H9 (cell line): ENCODE measurements around the gene C4orf33. TPM values are rescaled to one million over a fixed set of nuclear protein-coding genes. Genes with fewer than 3 reads are reported as not detected.

Source experiments
- DNase-seq: peaks from one replicate; pipeline ENCODE4 v3.0.0-alpha.2; 2017
- H2AFZ ChIP-seq: one replicate; pipeline ENCODE4 v1.6.1; 2013; ENCODE audit warnings: mild to moderate bottlenecking, low read length, control low read depth, moderate library complexity
- H2AK5ac ChIP-seq: 2 replicates; pipeline ENCODE4 v1.6.1; 2013; ENCODE audit warnings: low read length, control low read depth, mixed read lengths; ENCODE audit not compliant: insufficient read length
- H2BK120ac ChIP-seq: one replicate; pipeline ENCODE4 v1.6.1; 2013; ENCODE audit warnings: low read depth, mild to moderate bottlenecking, low read length, control low read depth, inconsistent platforms; ENCODE audit not compliant: poor library complexity, severe bottlenecking
- H2BK12ac ChIP-seq: 2 replicates; pipeline ENCODE4 v1.6.1; 2013; ENCODE audit warnings: low read length, control low read depth, mixed read lengths, low read depth; ENCODE audit not compliant: insufficient read length
- H2BK15ac ChIP-seq: 2 replicates; pipeline ENCODE4 v1.6.1; 2013; ENCODE audit warnings: low read depth, low read length, control low read depth
- H2BK20ac ChIP-seq: one replicate; pipeline ENCODE4 v1.6.1; 2013; ENCODE audit warnings: low read depth, mild to moderate bottlenecking, low read length, control low read depth, inconsistent platforms; ENCODE audit not compliant: poor library complexity, severe bottlenecking
- H2BK5ac ChIP-seq: 2 replicates; pipeline ENCODE4 v1.6.1; 2013; ENCODE audit warnings: low read length, control low read depth, mixed read lengths; ENCODE audit not compliant: insufficient read length
- H3K14ac ChIP-seq: 2 replicates; pipeline ENCODE4 v1.6.1; 2013; ENCODE audit warnings: low read length, control low read depth; ENCODE audit not compliant: insufficient read depth
- H3K18ac ChIP-seq: 2 replicates; pipeline ENCODE4 v1.6.1; 2013; ENCODE audit warnings: low read depth, mild to moderate bottlenecking, mixed read lengths, low read length, control low read depth; ENCODE audit not compliant: insufficient read length
- H3K23ac ChIP-seq: 2 replicates; pipeline ENCODE4 v1.6.1; 2013; ENCODE audit warnings: low read length, control low read depth, mixed read lengths, low read depth; ENCODE audit not compliant: insufficient read length
- H3K23me2 ChIP-seq: 2 replicates; pipeline ENCODE4 v1.6.1; 2013; ENCODE audit warnings: low read depth, mild to moderate bottlenecking, mixed read lengths, low read length, control low read depth; ENCODE audit not compliant: insufficient read length, poor library complexity, severe bottlenecking
- H3K27ac ChIP-seq: 2 replicates; pipeline ENCODE4 v1.5.1; 2013; ENCODE audit warnings: low read length, control low read depth, mixed read lengths, low read depth; ENCODE audit not compliant: insufficient read length
- H3K27me3 ChIP-seq: 2 replicates; pipeline ENCODE4 v1.6.1; 2013; ENCODE audit warnings: low read length, control low read depth, inconsistent platforms; ENCODE audit not compliant: insufficient read depth
- H3K4ac ChIP-seq: 2 replicates; pipeline ENCODE4 v1.6.1; 2013; ENCODE audit warnings: low read depth, mild to moderate bottlenecking, control low read depth, inconsistent platforms, low read length, moderate library complexity
- H3K4me1 ChIP-seq: 2 replicates; pipeline ENCODE4 v1.6.1; 2013; ENCODE audit warnings: low read length, control low read depth, inconsistent platforms; ENCODE audit not compliant: insufficient read depth
- H3K4me2 ChIP-seq: 2 replicates; pipeline ENCODE4 v1.6.1; 2013; ENCODE audit warnings: low read length, control low read depth, mixed read lengths; ENCODE audit not compliant: insufficient read length, insufficient read depth
- H3K56ac ChIP-seq: 2 replicates; pipeline ENCODE4 v1.6.1; 2013; ENCODE audit warnings: low read depth, mild to moderate bottlenecking, mixed read lengths, low read length, control low read depth; ENCODE audit not compliant: insufficient read length
- H3K79me1 ChIP-seq: 2 replicates; pipeline ENCODE4 v1.6.1; 2013; ENCODE audit warnings: low read depth, mild to moderate bottlenecking, moderate library complexity, low read length, control low read depth, inconsistent platforms; ENCODE audit not compliant: insufficient read depth, poor library complexity, severe bottlenecking
- H3K79me2 ChIP-seq: 2 replicates; pipeline ENCODE4 v1.6.1; 2013; ENCODE audit warnings: low read length, control low read depth, inconsistent platforms; ENCODE audit not compliant: insufficient read depth
- H3K9ac ChIP-seq: 2 replicates; pipeline ENCODE4 v1.6.1; 2013; ENCODE audit warnings: low read length, control low read depth, mixed read lengths; ENCODE audit not compliant: insufficient read length; ENCODE audit errors: extremely low read depth
- H3K9me3 ChIP-seq: one replicate; pipeline ENCODE4 v1.6.1; 2013; ENCODE audit warnings: low read depth, low read length, inconsistent platforms; ENCODE audit not compliant: control insufficient read depth
- H3T11ph ChIP-seq: one replicate; pipeline ENCODE4 v1.6.1; 2013; ENCODE audit warnings: mild to moderate bottlenecking, low read length, control low read depth, inconsistent platforms
- H4K20me1 ChIP-seq: one replicate; pipeline ENCODE4 v1.6.1; 2013; ENCODE audit not compliant: control insufficient read depth, insufficient read length, insufficient read depth
- H4K5ac ChIP-seq: 2 replicates; pipeline ENCODE4 v1.6.1; 2013; ENCODE audit warnings: low read depth, mild to moderate bottlenecking, mixed read lengths, low read length, control low read depth; ENCODE audit not compliant: insufficient read length
- H4K8ac ChIP-seq: replicated peaks from 2 replicates; pipeline ENCODE4 v1.6.1; 2013; ENCODE audit warnings: low read length, control low read depth, mixed read lengths, low read depth; ENCODE audit not compliant: insufficient read length
- H4K91ac ChIP-seq: 2 replicates; pipeline ENCODE4 v1.6.1; 2013; ENCODE audit warnings: low read depth, mild to moderate bottlenecking, moderate library complexity, mixed read lengths, low read length, control low read depth; ENCODE audit not compliant: insufficient read length
- H3K27ac Mint-ChIP-seq, 3 experiments: 2 replicates in 2 of 3; 3 replicates in 1 of 3; pipeline ENCODE4 v1.8.0; 2020 to 2021; ENCODE audit warnings: mixed read lengths in 3 of 3, mild to moderate bottlenecking in 1 of 3, moderate library complexity in 1 of 3
- H3K27me3 Mint-ChIP-seq: 2 replicates; pipeline ENCODE4 v1.8.0; 2021; ENCODE audit warnings: low read depth, mild to moderate bottlenecking, moderate library complexity, mixed read lengths
- H3K36me3 Mint-ChIP-seq, 3 experiments: 2 replicates in 2 of 3; 3 replicates in 1 of 3; pipeline ENCODE4 v1.8.0; 2020 to 2021; ENCODE audit warnings: low read depth in 3 of 3, mixed read lengths in 3 of 3; ENCODE audit not compliant: insufficient read depth in 1 of 3
- H3K4me1 Mint-ChIP-seq, 2 experiments: 2 replicates each; pipeline ENCODE4 v1.8.0; 2020; ENCODE audit warnings: mixed read lengths in 2 of 2
- H3K4me3 Mint-ChIP-seq, 2 experiments: 2 replicates in 1 of 2; 3 replicates in 1 of 2; pipeline ENCODE4 v1.8.0; 2020 to 2021; ENCODE audit warnings: mild to moderate bottlenecking in 2 of 2, mixed read lengths in 2 of 2, moderate library complexity in 1 of 2
- H3K9me3 Mint-ChIP-seq, 2 experiments: 2 replicates in 1 of 2; 3 replicates in 1 of 2; pipeline ENCODE4 v1.8.0; 2020; ENCODE audit warnings: mild to moderate bottlenecking in 2 of 2, mixed read lengths in 2 of 2, moderate library complexity in 1 of 2
- total RNA-seq: library from RNA; stranded (reverse); gene quantifications from 2 replicates; pipeline ENCODE4 v1.2.1, GENCODE V29; 2021
- TF ChIP-seq, protein P1 (sequence below): fragments of 200-600 bp; sonication (generic); conservative IDR thresholded peaks from 3 replicates; pipeline ENCODE4 v1.8.0; 2021; ENCODE audit warnings: antibody characterized with exemption, mild to moderate bottlenecking

C4orf33 gene
- total RNA-seq, 1 experiment from 2014 or later: 7.4 TPM

GRCh38 chr4:129098531-129099001, 2.6 kb downstream of the C4orf33 start:
- no peak overlapping the region for H3K27ac Mint-ChIP-seq
- H4K91ac ChIP-seq: no peak overlapping the region
- H3K9me3 Mint-ChIP-seq: no peaks in the 10 kb centered on the region
- H3K79me2 ChIP-seq: no peaks in the 10 kb centered on the region
- no peak overlapping the region for H3K56ac ChIP-seq
- H3K9me3 ChIP-seq: no peaks in the 10 kb centered on the region
- H3K18ac ChIP-seq: no peak overlapping the region
- TF ChIP-seq, protein P1, sequence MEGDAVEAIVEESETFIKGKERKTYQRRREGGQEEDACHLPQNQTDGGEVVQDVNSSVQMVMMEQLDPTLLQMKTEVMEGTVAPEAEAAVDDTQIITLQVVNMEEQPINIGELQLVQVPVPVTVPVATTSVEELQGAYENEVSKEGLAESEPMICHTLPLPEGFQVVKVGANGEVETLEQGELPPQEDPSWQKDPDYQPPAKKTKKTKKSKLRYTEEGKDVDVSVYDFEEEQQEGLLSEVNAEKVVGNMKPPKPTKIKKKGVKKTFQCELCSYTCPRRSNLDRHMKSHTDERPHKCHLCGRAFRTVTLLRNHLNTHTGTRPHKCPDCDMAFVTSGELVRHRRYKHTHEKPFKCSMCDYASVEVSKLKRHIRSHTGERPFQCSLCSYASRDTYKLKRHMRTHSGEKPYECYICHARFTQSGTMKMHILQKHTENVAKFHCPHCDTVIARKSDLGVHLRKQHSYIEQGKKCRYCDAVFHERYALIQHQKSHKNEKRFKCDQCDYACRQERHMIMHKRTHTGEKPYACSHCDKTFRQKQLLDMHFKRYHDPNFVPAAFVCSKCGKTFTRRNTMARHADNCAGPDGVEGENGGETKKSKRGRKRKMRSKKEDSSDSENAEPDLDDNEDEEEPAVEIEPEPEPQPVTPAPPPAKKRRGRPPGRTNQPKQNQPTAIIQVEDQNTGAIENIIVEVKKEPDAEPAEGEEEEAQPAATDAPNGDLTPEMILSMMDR: no peak
- H4K5ac ChIP-seq: no peak overlapping the region
- H3K4me3 Mint-ChIP-seq: no peak overlapping the region
- H3K23ac ChIP-seq: no peak overlapping the region
- no peaks in the 10 kb centered on the region for H3K36me3 Mint-ChIP-seq
- H2BK12ac ChIP-seq: no peak overlapping the region
- no peak overlapping the region for H3K14ac ChIP-seq
- no peak overlapping the region for H3K4me2 ChIP-seq
- no peak overlapping the region for H2AK5ac ChIP-seq
- DNase-seq: no peak
- no peak overlapping the region for H2BK15ac ChIP-seq
- H4K20me1 ChIP-seq: no peaks in the 10 kb centered on the region
- peaks cover 3% of the 10 kb centered on the region for H3K23me2 ChIP-seq
- H2BK120ac ChIP-seq: no peak overlapping the region
- H3K4me1 Mint-ChIP-seq: peaks cover 4 to 6% of the 10 kb centered on the region in 2 experiments
- no peaks in the 10 kb centered on the region for H3K27me3 ChIP-seq
- no peaks in the 10 kb centered on the region for H3K27me3 Mint-ChIP-seq
- H4K8ac ChIP-seq: no peak overlapping the region
- H3K4ac ChIP-seq: no peak overlapping the region
- H3K27ac ChIP-seq: no peak overlapping the region
- H3K9ac ChIP-seq: no peak overlapping the region
- no peak overlapping the region for H2BK5ac ChIP-seq
- H3K4me1 ChIP-seq: no peaks in the 10 kb centered on the region
- H3T11ph ChIP-seq: no peak overlapping the region
- H2BK20ac ChIP-seq: no peak overlapping the region
- no peak overlapping the region for H2AFZ ChIP-seq
- no peaks in the 10 kb centered on the region for H3K79me1 ChIP-seq
